Hepatocyte (in vitro differentiated cells): ENCODE results near the gene RDH13. TPM values are rescaled to one million over a fixed set of nuclear protein-coding genes. Genes with fewer than 3 reads are reported as not detected.
A peak's percentile ranks its signal among the peaks of the same experiment; 100 is the strongest.

Source experiments
- DNase-seq: peaks from one replicate; pipeline ENCODE4 v3.0.0-alpha.2; 2016; ENCODE audit warnings: low spot score
- H2AFZ ChIP-seq: fragments of 200-600 bp; sonication (generic); 2 replicates; pipeline ENCODE4 v1.6.0; 2016; ENCODE audit warnings: antibody characterized with exemption, mild to moderate bottlenecking
- H3K27ac ChIP-seq: fragments of 200-600 bp; sonication (generic); 2 replicates; pipeline ENCODE4 v1.5.1; 2016; ENCODE audit warnings: mild to moderate bottlenecking
- H3K27me3 ChIP-seq: fragments of 200-600 bp; sonication (generic); 2 replicates; pipeline ENCODE4 v1.6.1; 2016
- H3K36me3 ChIP-seq: fragments of 200-600 bp; sonication (generic); replicated peaks from 2 replicates; pipeline ENCODE4 v1.5.1; 2016; ENCODE audit warnings: low read depth; ENCODE audit not compliant: insufficient read depth
- H3K4me1 ChIP-seq: fragments of 200-600 bp; sonication (generic); 2 replicates; pipeline ENCODE4 v1.5.1; 2016; ENCODE audit warnings: mild to moderate bottlenecking, moderate library complexity; ENCODE audit not compliant: insufficient read depth
- H3K4me2 ChIP-seq: fragments of 200-600 bp; sonication (generic); 2 replicates; pipeline ENCODE4 v1.6.0; 2016
- H3K4me3 ChIP-seq: fragments of 200-600 bp; sonication (generic); 2 replicates; pipeline ENCODE4 v1.5.1; 2016; ENCODE audit warnings: mild to moderate bottlenecking
- H3K79me2 ChIP-seq: fragments of 200-600 bp; sonication (generic); 2 replicates; pipeline ENCODE4 v1.6.0; 2017; ENCODE audit warnings: mild to moderate bottlenecking
- H3K9me2 ChIP-seq: fragments of 200-600 bp; sonication (generic); replicated peaks from 2 replicates; pipeline ENCODE4 v1.6.0; 2017; ENCODE audit warnings: mild to moderate bottlenecking; ENCODE audit not compliant: insufficient read depth
- H3K9me3 ChIP-seq: fragments of 200-600 bp; sonication (generic); 2 replicates; pipeline ENCODE4 v1.5.1; 2016; ENCODE audit warnings: low read depth, mild to moderate bottlenecking
- H4K20me1 ChIP-seq: fragments of 200-600 bp; sonication (generic); 2 replicates; pipeline ENCODE4 v1.6.0; 2016; ENCODE audit warnings: mild to moderate bottlenecking; ENCODE audit not compliant: insufficient read depth, poor library complexity, severe bottlenecking
- EZH2 ChIP-seq: fragments of 200-600 bp; sonication (generic); IDR thresholded peaks from 2 replicates; pipeline ENCODE4 v1.6.1; 2016; ENCODE audit warnings: antibody characterized with exemption, mild to moderate bottlenecking, borderline replicate concordance
- EZH2phosphoT487 ChIP-seq: fragments of 200-600 bp; sonication (generic); IDR thresholded peaks from one replicate; pipeline ENCODE4 v1.6.1; 2018; ENCODE audit warnings: antibody characterized with exemption, mild to moderate bottlenecking, low read depth, moderate library complexity; ENCODE audit not compliant: unreplicated experiment, severe bottlenecking
- WGBS: methylation state at CpG from one replicate; pipeline ENCODE4 v1.1.6; 2016; ENCODE audit warnings: low lambda C conversion rate; ENCODE audit errors: missing lambda C conversion rate; 5-methylcytosine and 5-hydroxymethylcytosine counted together
- polyA plus RNA-seq: library from polyadenylated mRNA; unstranded; fragments of >200 nt; fragmentation: Nextera tagmentation; extraction: Ambion mirVana; gene quantifications from 2 replicates; pipeline ENCODE4 v1.2.1, GENCODE V29; 2016
- total RNA-seq: library from RNA; depleted of rRNA; stranded (reverse); fragments of >200 nt; gene quantifications from 2 replicates; pipeline ENCODE4 v1.2.3, GENCODE V29; 2014
- TF ChIP-seq, protein P1 (sequence below): fragments of 200-600 bp; sonication (generic); IDR thresholded peaks from 2 replicates; pipeline ENCODE4 v1.5.1; 2016; ENCODE audit warnings: antibody characterized with exemption, mild to moderate bottlenecking; ENCODE audit not compliant: poor library complexity

RDH13 gene
- total RNA-seq (14.5 and 17.3 TPM in 2 replicates), polyA plus RNA-seq (17.7 and 21.9 TPM in 2 replicates)

- peaks cover 14% of the 10 kb centered on the region for H3K79me2 ChIP-seq
- peak within 1 kb of the TSS; percentile 97 for H3K4me2 ChIP-seq
- no peak for TF ChIP-seq EZH2
- TF ChIP-seq EZH2phosphoT487, result no peak
- TF ChIP-seq, protein P1, sequence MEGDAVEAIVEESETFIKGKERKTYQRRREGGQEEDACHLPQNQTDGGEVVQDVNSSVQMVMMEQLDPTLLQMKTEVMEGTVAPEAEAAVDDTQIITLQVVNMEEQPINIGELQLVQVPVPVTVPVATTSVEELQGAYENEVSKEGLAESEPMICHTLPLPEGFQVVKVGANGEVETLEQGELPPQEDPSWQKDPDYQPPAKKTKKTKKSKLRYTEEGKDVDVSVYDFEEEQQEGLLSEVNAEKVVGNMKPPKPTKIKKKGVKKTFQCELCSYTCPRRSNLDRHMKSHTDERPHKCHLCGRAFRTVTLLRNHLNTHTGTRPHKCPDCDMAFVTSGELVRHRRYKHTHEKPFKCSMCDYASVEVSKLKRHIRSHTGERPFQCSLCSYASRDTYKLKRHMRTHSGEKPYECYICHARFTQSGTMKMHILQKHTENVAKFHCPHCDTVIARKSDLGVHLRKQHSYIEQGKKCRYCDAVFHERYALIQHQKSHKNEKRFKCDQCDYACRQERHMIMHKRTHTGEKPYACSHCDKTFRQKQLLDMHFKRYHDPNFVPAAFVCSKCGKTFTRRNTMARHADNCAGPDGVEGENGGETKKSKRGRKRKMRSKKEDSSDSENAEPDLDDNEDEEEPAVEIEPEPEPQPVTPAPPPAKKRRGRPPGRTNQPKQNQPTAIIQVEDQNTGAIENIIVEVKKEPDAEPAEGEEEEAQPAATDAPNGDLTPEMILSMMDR, result no peak
- H3K4me3 ChIP-seq, result peak within 1 kb of the TSS; percentile 70
- peak; percentile 98 for DNase-seq
- H3K9me2 ChIP-seq, result no peaks in the 10 kb centered on the region
- H3K27me3 ChIP-seq, result peaks cover 5% of the 10 kb centered on the region
- H3K4me1 ChIP-seq, result no peaks in the 10 kb centered on the region
- H2AFZ ChIP-seq, result peak within 1 kb of the TSS; percentile 60
- no peaks in the 10 kb centered on the region for H4K20me1 ChIP-seq
- H3K36me3 ChIP-seq, result no peaks in the 10 kb centered on the region
- H3K9me3 ChIP-seq, result no peaks in the 10 kb centered on the region
- 3% methylated on average over 45 of the region's 70 CpGs for WGBS
- H3K27ac ChIP-seq, result peak within 1 kb of the TSS; percentile 53
Observed at GRCh38 chr19:55062735-55063491, at the start of gene RDH13. TSS of gene RDH13 (minus strand) at chr19:55063148. CDS start at chr19:55063032, 116 bp downstream.

DNA sequence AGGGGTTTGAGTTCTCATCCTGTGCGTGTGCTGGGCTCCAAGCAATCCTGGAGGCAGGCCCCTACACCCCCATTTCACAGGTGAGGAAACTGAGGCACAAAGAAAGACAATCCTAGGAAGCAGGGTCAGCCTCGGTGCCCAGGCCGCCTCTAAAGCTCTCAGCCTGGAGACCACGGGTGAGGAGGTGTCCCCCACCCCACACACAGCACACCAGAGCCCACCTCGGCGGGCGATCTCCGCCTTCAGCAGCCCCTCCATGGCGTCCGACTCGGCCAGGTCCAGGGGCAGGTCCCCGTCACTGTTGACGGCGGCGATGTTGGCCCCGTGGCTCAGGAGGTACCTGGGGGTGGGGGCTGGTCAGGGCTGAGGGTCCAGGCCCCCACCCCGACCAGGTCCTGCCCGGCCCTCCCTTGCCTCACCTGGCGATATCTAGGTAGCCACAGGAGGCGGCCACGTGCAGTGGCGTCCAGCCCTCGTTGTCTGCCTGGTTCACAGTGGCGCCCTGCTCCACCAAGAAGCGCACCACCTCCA is 49.4 kb upstream of the RDH13 start:
- Histone ChIP-seq H2AFZ (no peak overlapping the region), H3K4me1 (peaks cover 29% of the 10 kb centered on the region), H3K9me2 (no peaks in the 10 kb centered on the region), H3K27ac (peak overlapping the region; percentile 95), H4K20me1 (peaks cover 42% of the 10 kb centered on the region), H3K36me3 (no peaks in the 10 kb centered on the region), H3K9me3 (no peaks in the 10 kb centered on the region), H3K4me2 (peak overlapping the region; percentile 71), H3K27me3 (no peaks in the 10 kb centered on the region), H3K79me2 (peaks cover 65% of the 10 kb centered on the region), H3K4me3 (no peak overlapping the region)
- 94% methylated on average over 25 of the region's 25 CpGs for WGBS
- DNase-seq, result peak; percentile 5
- TF ChIP-seq EZH2 (no peak), EZH2phosphoT487 (no peak)
- TF ChIP-seq, protein P1, result no peak

DNA sequence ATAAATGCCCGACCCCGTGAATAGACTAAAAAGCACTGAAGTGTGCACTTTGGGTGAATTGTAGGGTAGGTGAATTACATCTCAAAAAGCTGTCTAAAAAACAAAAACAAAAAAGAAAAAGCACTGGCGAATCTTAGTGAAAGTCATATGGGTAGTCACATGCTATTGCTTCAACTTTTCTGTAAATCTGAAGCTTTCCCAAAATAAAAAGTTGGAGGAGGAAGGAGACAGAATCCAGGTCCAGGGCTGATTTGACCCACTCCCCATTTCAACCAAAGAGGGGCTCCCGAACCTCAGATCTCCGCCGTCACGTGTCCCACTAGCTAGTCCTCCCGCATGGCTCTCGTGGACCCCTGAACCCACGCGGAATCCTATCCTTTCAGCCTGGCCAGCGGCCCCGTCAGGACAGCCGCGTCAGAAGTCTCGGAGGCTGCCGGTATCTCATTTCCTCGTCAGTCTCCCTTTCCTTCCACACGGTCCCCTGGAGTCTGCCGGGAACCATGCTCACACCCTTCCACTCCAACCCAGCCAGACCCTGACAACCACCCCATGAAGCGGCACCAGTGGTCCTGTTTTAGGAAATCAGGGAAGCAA is 48.4 kb upstream of the RDH13 start:
- Histone ChIP-seq H3K4me2 (no peak overlapping the region), H2AFZ (no peak overlapping the region), H3K9me3 (no peaks in the 10 kb centered on the region), H3K27me3 (no peaks in the 10 kb centered on the region), H3K79me2 (peaks cover 62% of the 10 kb centered on the region), H3K27ac (no peak overlapping the region), H3K36me3 (no peaks in the 10 kb centered on the region), H3K4me3 (no peak overlapping the region), H3K9me2 (no peaks in the 10 kb centered on the region), H3K4me1 (peaks cover 29% of the 10 kb centered on the region), H4K20me1 (peaks cover 39% of the 10 kb centered on the region)
- 94% methylated on average over 20 of the region's 21 CpGs for WGBS
- DNase-seq, result no peak
- TF ChIP-seq EZH2 (no peak), EZH2phosphoT487 (no peak)
- TF ChIP-seq, protein P1, result no peak
